ENCODE data around the gene PCDHAC1.

DNA sequence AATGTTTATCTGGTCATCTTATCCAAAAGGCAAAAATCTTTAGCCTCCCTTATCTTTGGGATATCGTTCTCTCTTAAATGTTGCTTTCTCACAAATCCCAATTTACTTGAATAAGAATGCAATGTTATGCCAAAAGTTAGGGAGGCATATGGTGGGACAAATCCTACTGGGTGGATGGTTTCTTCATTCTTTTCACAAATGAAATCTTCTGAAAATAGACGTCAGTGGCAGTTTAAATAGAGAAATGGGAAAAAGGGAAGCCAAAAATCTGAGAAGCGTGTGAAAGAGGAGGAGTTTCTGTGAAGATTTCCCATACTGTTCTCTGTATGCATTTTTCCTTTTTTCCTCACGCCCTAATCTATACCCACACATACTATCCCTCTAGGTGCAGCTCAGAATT lies 2.5 kb upstream of the PCDHAC1 start:
- TF ChIP-seq, protein P1, sequence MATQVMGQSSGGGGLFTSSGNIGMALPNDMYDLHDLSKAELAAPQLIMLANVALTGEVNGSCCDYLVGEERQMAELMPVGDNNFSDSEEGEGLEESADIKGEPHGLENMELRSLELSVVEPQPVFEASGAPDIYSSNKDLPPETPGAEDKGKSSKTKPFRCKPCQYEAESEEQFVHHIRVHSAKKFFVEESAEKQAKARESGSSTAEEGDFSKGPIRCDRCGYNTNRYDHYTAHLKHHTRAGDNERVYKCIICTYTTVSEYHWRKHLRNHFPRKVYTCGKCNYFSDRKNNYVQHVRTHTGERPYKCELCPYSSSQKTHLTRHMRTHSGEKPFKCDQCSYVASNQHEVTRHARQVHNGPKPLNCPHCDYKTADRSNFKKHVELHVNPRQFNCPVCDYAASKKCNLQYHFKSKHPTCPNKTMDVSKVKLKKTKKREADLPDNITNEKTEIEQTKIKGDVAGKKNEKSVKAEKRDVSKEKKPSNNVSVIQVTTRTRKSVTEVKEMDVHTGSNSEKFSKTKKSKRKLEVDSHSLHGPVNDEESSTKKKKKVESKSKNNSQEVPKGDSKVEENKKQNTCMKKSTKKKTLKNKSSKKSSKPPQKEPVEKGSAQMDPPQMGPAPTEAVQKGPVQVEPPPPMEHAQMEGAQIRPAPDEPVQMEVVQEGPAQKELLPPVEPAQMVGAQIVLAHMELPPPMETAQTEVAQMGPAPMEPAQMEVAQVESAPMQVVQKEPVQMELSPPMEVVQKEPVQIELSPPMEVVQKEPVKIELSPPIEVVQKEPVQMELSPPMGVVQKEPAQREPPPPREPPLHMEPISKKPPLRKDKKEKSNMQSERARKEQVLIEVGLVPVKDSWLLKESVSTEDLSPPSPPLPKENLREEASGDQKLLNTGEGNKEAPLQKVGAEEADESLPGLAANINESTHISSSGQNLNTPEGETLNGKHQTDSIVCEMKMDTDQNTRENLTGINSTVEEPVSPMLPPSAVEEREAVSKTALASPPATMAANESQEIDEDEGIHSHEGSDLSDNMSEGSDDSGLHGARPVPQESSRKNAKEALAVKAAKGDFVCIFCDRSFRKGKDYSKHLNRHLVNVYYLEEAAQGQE (IDR thresholded peaks at IDR 0.05; ENCODE audit: insufficient read depth in 1 of 2, low read depth in 2 of 2, low read length in 1 of 2): no peak
- TF ChIP-seq, protein P2, sequence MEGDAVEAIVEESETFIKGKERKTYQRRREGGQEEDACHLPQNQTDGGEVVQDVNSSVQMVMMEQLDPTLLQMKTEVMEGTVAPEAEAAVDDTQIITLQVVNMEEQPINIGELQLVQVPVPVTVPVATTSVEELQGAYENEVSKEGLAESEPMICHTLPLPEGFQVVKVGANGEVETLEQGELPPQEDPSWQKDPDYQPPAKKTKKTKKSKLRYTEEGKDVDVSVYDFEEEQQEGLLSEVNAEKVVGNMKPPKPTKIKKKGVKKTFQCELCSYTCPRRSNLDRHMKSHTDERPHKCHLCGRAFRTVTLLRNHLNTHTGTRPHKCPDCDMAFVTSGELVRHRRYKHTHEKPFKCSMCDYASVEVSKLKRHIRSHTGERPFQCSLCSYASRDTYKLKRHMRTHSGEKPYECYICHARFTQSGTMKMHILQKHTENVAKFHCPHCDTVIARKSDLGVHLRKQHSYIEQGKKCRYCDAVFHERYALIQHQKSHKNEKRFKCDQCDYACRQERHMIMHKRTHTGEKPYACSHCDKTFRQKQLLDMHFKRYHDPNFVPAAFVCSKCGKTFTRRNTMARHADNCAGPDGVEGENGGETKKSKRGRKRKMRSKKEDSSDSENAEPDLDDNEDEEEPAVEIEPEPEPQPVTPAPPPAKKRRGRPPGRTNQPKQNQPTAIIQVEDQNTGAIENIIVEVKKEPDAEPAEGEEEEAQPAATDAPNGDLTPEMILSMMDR (IDR thresholded peaks at IDR 0.05): no peak
- TF ChIP-seq POLR2AphosphoS5 (IDR thresholded peaks at IDR 0.05; ENCODE audit: low read depth, low read length) (no peak), SIN3A (IDR thresholded peaks at IDR 0.05; ENCODE audit: borderline replicate concordance, insufficient read depth, low read depth, low read length) (no peak), TCF7L2 (IDR thresholded peaks at IDR 0.05; ENCODE audit: low read depth, low read length) (no peak)

Data from Panc1 (cell line).